AG20443 (cell line): ENCODE results near the gene RNF38.
"Not testable (repeated sequence)": the region's sequence is repeated elsewhere in the genome, so short reads cannot be mapped to it uniquely, and the experiment has no call there.

ENCODE experiments used
- DNase-seq: peaks from one replicate; pipeline ENCODE4 v3.0.0; 2012; ENCODE audit warnings: low spot score, mixed read lengths

The RNF38 gene

GRCh38 chr9:36407122-36407723 lies 7.2 kb upstream of the RNF38 start:
- DNase-seq, result peak; percentile 66

DNA sequence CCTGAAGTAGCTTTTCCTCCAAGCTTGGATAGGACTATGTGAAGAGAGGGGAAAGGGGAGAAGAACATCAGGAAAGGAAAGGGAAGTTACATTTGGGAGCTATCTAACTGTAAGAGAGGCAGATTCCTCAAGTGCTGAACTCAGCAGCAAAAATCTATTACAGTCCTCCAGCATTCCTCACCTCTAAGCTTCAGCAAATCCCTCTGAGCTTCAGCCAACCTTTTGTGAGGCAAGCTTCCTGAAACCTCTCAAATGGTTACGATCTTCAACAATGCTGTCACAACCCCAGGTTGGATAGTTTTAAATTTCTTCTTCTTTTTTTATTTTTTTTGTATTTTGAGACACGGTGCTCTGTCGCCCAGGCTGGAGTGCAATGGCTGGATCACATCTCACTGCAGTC lies 2.5 kb upstream of the RNF38 start:
- DNase-seq, result no peak

- no peak for DNase-seq
Measured at GRCh38 chr9:36401897-36402480, 1.9 kb upstream of the RNF38 start.

- peak; percentile 99 for DNase-seq
Measured at GRCh38 chr9:36401164-36401740, 1.2 kb upstream of the RNF38 start.

- DNase-seq, result peak; percentile 99
Measured at GRCh38 chr9:36400332-36401163, 479 bp upstream of the RNF38 start.

DNA sequence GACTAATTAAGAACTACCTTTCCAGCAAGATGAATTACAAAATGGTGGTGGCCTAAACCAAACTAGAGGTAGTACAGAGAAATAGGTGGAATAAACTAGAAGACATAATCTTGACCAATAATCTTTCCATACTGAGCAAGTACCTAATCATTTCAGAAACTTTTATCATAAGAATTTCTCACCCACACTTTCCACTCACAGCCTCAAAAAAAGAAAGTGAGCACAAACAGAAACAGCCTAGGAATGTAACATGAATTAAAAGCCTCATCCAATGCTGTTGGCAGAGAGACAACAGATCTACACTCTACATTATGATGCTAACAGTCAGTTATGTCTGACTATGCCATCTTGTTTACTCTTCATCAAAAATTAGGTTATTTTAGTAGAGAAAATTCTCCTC lies 1.3 kb downstream of the RNF38 start:
- DNase-seq, result peak; percentile 48

GRCh38 chr9:36396985-36397384 lies 3.1 kb downstream of the RNF38 start:
- DNase-seq, result no peak

DNA sequence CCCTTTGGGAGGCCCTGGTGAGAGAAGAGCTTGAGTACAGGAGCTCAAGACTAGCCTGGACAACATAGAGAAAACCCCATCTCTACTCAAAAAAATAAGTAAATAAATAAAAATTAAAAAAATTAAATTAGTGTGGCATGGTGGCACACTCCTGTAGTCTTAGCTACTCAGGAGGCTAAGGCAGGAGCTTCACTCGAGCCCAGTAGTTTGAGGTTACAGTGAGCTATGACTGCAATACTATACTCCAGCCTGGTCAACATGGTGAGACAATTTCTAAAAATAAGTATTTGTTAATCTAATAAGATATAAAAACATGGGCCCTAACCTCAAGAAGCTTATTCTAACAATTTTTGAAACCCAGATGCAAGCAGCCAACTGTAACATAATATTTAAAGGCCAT lies 7.6 kb downstream of the RNF38 start:
- no peak for DNase-seq

DNA sequence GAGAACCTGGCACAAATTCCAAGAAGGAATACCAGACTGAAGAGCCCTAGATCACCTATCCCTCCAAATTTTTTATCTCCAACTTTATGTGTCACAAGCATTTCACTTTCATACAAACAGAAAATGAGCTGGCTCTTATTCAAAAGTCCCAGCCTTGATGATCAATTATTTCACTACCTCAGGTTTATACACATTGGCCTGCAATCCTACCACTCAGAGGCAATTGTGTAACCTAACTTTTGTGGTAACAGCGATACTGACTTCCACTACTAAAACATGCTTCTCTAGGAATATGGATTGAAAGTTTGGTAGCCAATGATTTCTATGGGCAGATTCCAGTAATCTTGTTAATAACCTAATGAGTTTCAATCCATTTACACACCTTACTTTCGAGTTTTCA lies 10.5 kb downstream of the RNF38 start:
- DNase-seq, result no peak

GRCh38 chr9:36386396-36386965 lies 13.6 kb downstream of the RNF38 start:
- DNase-seq, result not testable (repeated sequence)

- no peak for DNase-seq
Measured at GRCh38 chr9:36382484-36382883, 17.6 kb downstream of the RNF38 start.

GRCh38 chr9:36364577-36364976 lies 35.5 kb downstream of the RNF38 start:
- DNase-seq, result no peak

DNA sequence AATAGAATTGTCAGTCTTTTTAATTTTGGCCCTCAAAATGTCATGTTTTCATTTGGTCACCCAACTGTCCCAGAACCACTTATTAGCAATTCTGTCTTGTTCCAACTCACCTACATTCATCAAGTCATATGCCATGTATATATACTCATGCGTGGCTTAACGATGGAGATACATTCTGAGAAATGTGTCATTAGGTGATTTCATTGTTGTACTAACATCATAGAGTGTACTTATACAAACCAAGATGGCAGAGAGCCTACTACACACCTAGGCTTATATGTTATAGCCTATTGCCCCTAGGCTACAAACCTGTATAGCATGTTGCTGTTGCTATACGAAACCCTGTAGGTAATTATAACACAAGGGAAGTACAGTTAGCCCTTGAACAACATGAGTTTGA lies 36.6 kb downstream of the RNF38 start:
- DNase-seq, result no peak

DNA sequence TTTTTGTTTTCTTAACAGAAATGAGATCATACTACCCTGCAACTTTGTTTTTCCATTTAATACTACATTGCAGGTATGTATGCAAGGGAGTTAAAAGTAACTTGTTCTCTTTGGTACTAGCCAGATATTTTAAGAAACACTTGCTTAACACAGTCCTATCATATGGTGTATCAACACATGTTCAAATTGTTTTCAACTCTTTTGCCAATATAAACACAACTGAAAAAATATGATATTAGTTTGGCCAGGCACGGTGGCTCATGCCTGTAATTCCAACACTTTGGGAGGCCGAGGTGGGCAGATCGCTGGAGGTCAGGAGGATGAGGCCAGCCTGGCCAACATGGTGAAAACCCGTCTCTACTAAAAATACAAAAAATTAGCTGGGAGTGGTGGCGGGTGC lies 41.6 kb downstream of the RNF38 start:
- DNase-seq, result no peak

GRCh38 chr9:36357639-36358038 lies 42.4 kb downstream of the RNF38 start:
- DNase-seq, result no peak

DNA sequence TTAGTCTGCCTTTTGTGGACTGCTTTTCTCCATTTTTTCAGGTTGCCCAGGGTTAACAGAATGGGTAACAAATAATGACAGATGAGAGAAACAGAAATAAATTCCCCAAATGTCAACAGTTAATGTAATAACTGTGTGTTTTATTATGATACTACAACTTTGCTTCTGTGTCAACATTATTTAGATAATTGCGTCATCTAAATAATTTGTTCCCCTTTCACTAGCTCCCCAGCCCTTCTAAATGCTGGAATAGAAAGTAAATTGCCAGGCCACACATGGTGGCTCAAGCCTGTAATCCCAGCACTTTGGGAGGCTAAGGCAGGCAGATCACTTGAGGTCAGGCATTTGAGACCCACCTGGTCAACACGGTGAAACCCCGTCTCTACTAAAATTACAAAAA lies 53.5 kb downstream of the RNF38 start:
- no peak for DNase-seq

DNA sequence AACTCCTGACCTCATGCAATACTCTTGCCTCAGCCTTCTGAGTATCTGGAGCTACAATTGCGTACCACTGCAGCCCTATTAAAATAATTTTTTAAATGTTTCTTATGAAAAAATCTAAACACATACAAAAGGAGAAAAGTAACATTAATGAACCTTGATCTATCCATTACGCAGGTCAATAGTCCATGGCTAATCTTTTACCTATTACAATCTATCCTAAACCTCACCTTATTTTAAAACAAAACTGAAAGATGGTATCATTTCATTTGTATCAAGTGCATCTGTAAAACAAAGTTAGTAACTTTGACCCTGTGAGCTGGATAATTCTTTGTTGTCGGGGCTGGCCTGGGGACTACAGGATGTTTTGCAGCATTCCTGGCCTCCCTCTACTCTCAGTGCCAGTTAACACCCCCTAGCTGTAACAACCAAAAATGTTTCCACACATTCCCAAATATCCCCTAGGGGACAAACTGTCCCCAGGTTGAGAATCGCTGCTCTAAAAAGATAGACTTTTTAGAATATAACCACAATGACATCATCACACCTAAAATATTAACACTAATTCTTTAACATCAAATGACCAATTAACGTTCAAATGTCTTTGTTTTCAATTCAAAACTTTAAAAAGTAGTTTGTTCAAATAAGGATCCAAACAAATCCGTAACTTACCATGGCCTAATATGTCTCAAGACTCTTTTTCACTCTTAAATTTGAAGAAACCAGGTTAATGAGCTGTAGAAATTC lies 54.8 kb downstream of the RNF38 start:
- no peak for DNase-seq

- no peak for DNase-seq
Measured at GRCh38 chr9:36341936-36342577, 58.0 kb downstream of the RNF38 start.

GRCh38 chr9:36337865-36338264 lies 62.2 kb downstream of the RNF38 start:
- DNase-seq, result no peak

GRCh38 chr9:36337002-36337401 lies 63.1 kb downstream of the RNF38 start:
- no peak for DNase-seq

- no peak for DNase-seq
Measured at GRCh38 chr9:36336131-36336907, 63.8 kb downstream of the RNF38 start.
